ENCODE results near the gene XRCC2.
"Not testable (repeated sequence)": the region's sequence is repeated elsewhere in the genome, so short reads cannot be mapped to it uniquely, and the experiment has no call there.

XRCC2 gene

GRCh38 chr7:152628772-152629171, 47.2 kb downstream of the XRCC2 start:
- H4K91ac ChIP-seq (ENCODE audit: low read length); H3K9me3 ChIP-seq (ENCODE audit: control insufficient read depth, low read length); H2BK12ac ChIP-seq (ENCODE audit: low read length in 2 of 2); H3K27ac ChIP-seq (ENCODE audit: low read length, poor library complexity, severe bottlenecking); H3K18ac ChIP-seq (ENCODE audit: low read depth in 1 of 2, low read length in 2 of 2); DNase-seq; H2BK5ac ChIP-seq (ENCODE audit: low read depth, low read length, poor library complexity, severe bottlenecking); H3K4ac ChIP-seq (ENCODE audit: low read depth in 1 of 2, low read length in 2 of 2); H3K9ac ChIP-seq (ENCODE audit: low read length); H2AFZ ChIP-seq (ENCODE audit: low read depth, low read length); H3K4me2 ChIP-seq (ENCODE audit: low read length, poor library complexity, severe bottlenecking); H3K4me3 ChIP-seq (ENCODE audit: insufficient read depth in 1 of 2, low read depth in 1 of 2, low read length in 2 of 2); H3K36me3 ChIP-seq (ENCODE audit: control insufficient read depth in 1 of 2, insufficient read depth in 2 of 2, low read depth in 1 of 2, low read length in 2 of 2); H3K14ac ChIP-seq (ENCODE audit: low read length in 2 of 2); H3K79me1 ChIP-seq (replicated peaks; ENCODE audit: low read length, poor library complexity, severe bottlenecking); H4K8ac ChIP-seq (ENCODE audit: low read length); H2BK120ac ChIP-seq (ENCODE audit: low read depth, low read length); H2AK5ac ChIP-seq (ENCODE audit: low read length, severe bottlenecking); H3K23ac ChIP-seq (ENCODE audit: low read length in 2 of 2); H3K4me1 ChIP-seq (ENCODE audit: control insufficient read depth, insufficient read depth, low read depth, low read length); H2BK15ac ChIP-seq (ENCODE audit: low read depth, poor library complexity, severe bottlenecking); H3K27me3 ChIP-seq (ENCODE audit: control insufficient read depth in 1 of 2, insufficient read depth in 1 of 2, low read length in 2 of 2): not testable (repeated sequence)

DNA sequence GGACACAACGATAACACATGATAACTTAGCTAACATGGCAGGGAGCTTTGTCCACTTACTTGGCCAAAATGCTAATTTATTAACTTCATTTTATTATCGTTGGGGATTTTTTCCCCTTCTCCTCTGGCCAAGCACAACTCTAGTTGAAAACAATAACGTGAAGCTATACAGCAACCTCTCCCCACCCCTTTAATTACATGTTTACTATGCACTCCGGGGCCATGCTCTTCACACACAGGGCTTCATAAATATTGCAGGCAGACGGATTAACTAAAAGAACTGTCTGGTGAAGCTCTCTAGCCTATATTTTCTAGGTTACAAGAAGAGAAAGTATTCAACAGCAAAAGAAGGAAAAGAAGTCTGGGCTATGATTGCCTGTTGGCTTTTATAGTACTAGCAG, 51.7 kb downstream of the XRCC2 start:
- no peak for DNase-seq
- no peaks in the 10 kb centered on the region for H3K4me1 ChIP-seq (ENCODE audit: control insufficient read depth, insufficient read depth, low read depth, low read length)
- no peak overlapping the region for H2AFZ ChIP-seq (ENCODE audit: low read depth, low read length)
- H3K36me3 ChIP-seq (ENCODE audit: control insufficient read depth in 1 of 2, insufficient read depth in 2 of 2, low read depth in 1 of 2, low read length in 2 of 2): no peaks in the 10 kb centered on the region
- H2BK5ac ChIP-seq (ENCODE audit: low read depth, low read length, poor library complexity, severe bottlenecking): no peak overlapping the region
- no peak overlapping the region for H3K27ac ChIP-seq (ENCODE audit: low read length, poor library complexity, severe bottlenecking)
- no peaks in the 10 kb centered on the region for H3K9me3 ChIP-seq (ENCODE audit: control insufficient read depth, low read length)
- WGBS: 91% methylated on average over 4 of the region's 5 CpGs
- no peaks in the 10 kb centered on the region for H3K79me1 ChIP-seq (replicated peaks; ENCODE audit: low read length, poor library complexity, severe bottlenecking)
- no peak overlapping the region for H3K14ac ChIP-seq (ENCODE audit: low read length in 2 of 2)
- no peak overlapping the region for H4K91ac ChIP-seq (ENCODE audit: low read length)
- H2BK120ac ChIP-seq (ENCODE audit: low read depth, low read length): no peak overlapping the region
- H4K8ac ChIP-seq (ENCODE audit: low read length): no peak overlapping the region
- H2BK15ac ChIP-seq (ENCODE audit: low read depth, poor library complexity, severe bottlenecking): no peak overlapping the region
- no peak overlapping the region for H3K4ac ChIP-seq (ENCODE audit: low read depth in 1 of 2, low read length in 2 of 2)
- H3K4me3 ChIP-seq (ENCODE audit: insufficient read depth in 1 of 2, low read depth in 1 of 2, low read length in 2 of 2): no peak overlapping the region
- H2AK5ac ChIP-seq (ENCODE audit: low read length, severe bottlenecking): no peak overlapping the region
- H3K9ac ChIP-seq (ENCODE audit: low read length): no peak overlapping the region
- no peaks in the 10 kb centered on the region for H3K27me3 ChIP-seq (ENCODE audit: control insufficient read depth in 1 of 2, insufficient read depth in 1 of 2, low read length in 2 of 2)
- no peak overlapping the region for H3K18ac ChIP-seq (ENCODE audit: low read depth in 1 of 2, low read length in 2 of 2)
- H2BK12ac ChIP-seq (ENCODE audit: low read length in 2 of 2): no peak overlapping the region
- no peak overlapping the region for H3K4me2 ChIP-seq (ENCODE audit: low read length, poor library complexity, severe bottlenecking)
- H3K23ac ChIP-seq (ENCODE audit: low read length in 2 of 2): no peak overlapping the region

DNA sequence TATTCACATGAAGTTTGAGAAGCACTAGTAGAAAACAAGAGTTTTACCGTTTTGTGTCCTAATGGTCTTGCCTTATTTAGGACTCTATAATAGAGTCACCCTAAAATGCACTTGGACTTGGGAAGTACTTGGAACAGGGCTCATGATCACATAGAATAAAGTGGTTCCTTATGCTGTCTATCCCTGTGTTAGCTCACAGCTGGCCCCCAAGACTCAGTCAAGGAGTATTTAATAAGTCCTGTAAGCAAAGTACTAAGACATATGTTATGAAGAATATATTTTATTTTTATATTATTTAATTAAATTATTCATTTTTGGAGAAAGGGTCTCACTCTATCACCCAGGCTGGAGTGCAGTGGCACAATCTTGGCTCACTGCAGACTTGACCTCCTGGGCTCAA, 54.5 kb downstream of the XRCC2 start:
- no peaks in the 10 kb centered on the region for H3K27me3 ChIP-seq (ENCODE audit: control insufficient read depth in 1 of 2, insufficient read depth in 1 of 2, low read length in 2 of 2)
- H2AFZ ChIP-seq (ENCODE audit: low read depth, low read length): no peak overlapping the region
- no peak overlapping the region for H3K14ac ChIP-seq (ENCODE audit: low read length in 2 of 2)
- H4K91ac ChIP-seq (ENCODE audit: low read length): no peak overlapping the region
- H2AK5ac ChIP-seq (ENCODE audit: low read length, severe bottlenecking): no peak overlapping the region
- no peak for DNase-seq
- no peak overlapping the region for H3K4ac ChIP-seq (ENCODE audit: low read depth in 1 of 2, low read length in 2 of 2)
- H3K36me3 ChIP-seq (ENCODE audit: control insufficient read depth in 1 of 2, insufficient read depth in 2 of 2, low read depth in 1 of 2, low read length in 2 of 2): no peaks in the 10 kb centered on the region
- H2BK12ac ChIP-seq (ENCODE audit: low read length in 2 of 2): no peak overlapping the region
- no peak overlapping the region for H3K4me3 ChIP-seq (ENCODE audit: insufficient read depth in 1 of 2, low read depth in 1 of 2, low read length in 2 of 2)
- no peak overlapping the region for H3K4me2 ChIP-seq (ENCODE audit: low read length, poor library complexity, severe bottlenecking)
- H3K27ac ChIP-seq (ENCODE audit: low read length, poor library complexity, severe bottlenecking): no peak overlapping the region
- H3K23ac ChIP-seq (ENCODE audit: low read length in 2 of 2): no peak overlapping the region
- H3K18ac ChIP-seq (ENCODE audit: low read depth in 1 of 2, low read length in 2 of 2): no peak overlapping the region
- no peak overlapping the region for H2BK15ac ChIP-seq (ENCODE audit: low read depth, poor library complexity, severe bottlenecking)
- H3K79me1 ChIP-seq (replicated peaks; ENCODE audit: low read length, poor library complexity, severe bottlenecking): no peaks in the 10 kb centered on the region
- H2BK5ac ChIP-seq (ENCODE audit: low read depth, low read length, poor library complexity, severe bottlenecking): no peak overlapping the region
- H2BK120ac ChIP-seq (ENCODE audit: low read depth, low read length): no peak overlapping the region
- H3K9me3 ChIP-seq (ENCODE audit: control insufficient read depth, low read length): no peaks in the 10 kb centered on the region
- 90% methylated on average over 1 of the region's 1 CpG for WGBS
- no peak overlapping the region for H4K8ac ChIP-seq (ENCODE audit: low read length)
- no peak overlapping the region for H3K9ac ChIP-seq (ENCODE audit: low read length)
- no peaks in the 10 kb centered on the region for H3K4me1 ChIP-seq (ENCODE audit: control insufficient read depth, insufficient read depth, low read depth, low read length)

DNA sequence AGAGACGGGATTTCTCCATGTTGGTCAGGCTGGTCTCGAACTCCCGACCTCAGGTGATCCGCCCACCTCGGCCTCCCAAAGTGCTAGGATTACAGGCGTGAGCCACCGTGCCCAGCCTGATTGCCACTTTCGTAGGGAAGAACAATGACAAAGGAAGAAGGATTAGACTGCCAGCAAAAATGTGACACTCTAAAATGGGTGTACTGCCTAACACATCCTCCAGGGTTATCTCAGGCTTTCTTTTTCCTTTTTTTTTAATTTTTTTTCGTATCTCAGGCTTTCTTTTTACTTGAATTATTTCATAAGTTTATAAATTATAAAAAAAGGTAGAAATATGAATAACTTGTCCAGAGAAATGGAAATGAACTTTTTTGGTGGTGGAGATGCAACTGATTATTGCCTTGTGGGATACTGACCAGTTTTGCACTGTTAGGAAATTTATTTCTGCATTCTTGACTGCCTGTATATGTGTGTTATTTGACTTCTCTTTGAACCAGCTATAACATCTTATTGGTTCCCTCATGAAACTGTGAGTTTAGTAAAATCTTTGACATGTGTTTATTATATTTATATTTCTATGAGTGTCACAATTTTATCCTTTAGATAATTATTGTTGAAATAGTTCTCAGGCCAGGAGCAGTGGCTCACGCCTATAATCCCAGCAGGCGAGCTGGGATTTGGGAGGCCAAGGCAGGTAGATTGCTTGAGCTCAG, 56.8 kb downstream of the XRCC2 start:
- H4K8ac ChIP-seq (ENCODE audit: low read length): no peak overlapping the region
- H3K27ac ChIP-seq (ENCODE audit: low read length, poor library complexity, severe bottlenecking): no peak overlapping the region
- H3K4ac ChIP-seq (ENCODE audit: low read depth in 1 of 2, low read length in 2 of 2): no peak overlapping the region
- H2AK5ac ChIP-seq (ENCODE audit: low read length, severe bottlenecking): no peak overlapping the region
- H2BK12ac ChIP-seq (ENCODE audit: low read length in 2 of 2): no peak overlapping the region
- H3K14ac ChIP-seq (ENCODE audit: low read length in 2 of 2): no peak overlapping the region
- no peak overlapping the region for H3K9ac ChIP-seq (ENCODE audit: low read length)
- over 99% methylated on average over 10 of the region's 11 CpGs for WGBS
- H3K23ac ChIP-seq (ENCODE audit: low read length in 2 of 2): no peak overlapping the region
- no peak overlapping the region for H4K91ac ChIP-seq (ENCODE audit: low read length)
- no peak overlapping the region for H2AFZ ChIP-seq (ENCODE audit: low read depth, low read length)
- no peak overlapping the region for H3K4me3 ChIP-seq (ENCODE audit: insufficient read depth in 1 of 2, low read depth in 1 of 2, low read length in 2 of 2)
- H3K36me3 ChIP-seq (ENCODE audit: control insufficient read depth in 1 of 2, insufficient read depth in 2 of 2, low read depth in 1 of 2, low read length in 2 of 2): no peaks in the 10 kb centered on the region
- no peak overlapping the region for H2BK15ac ChIP-seq (ENCODE audit: low read depth, poor library complexity, severe bottlenecking)
- no peaks in the 10 kb centered on the region for H3K9me3 ChIP-seq (ENCODE audit: control insufficient read depth, low read length)
- peaks cover 3% of the 10 kb centered on the region for H3K4me1 ChIP-seq (ENCODE audit: control insufficient read depth, insufficient read depth, low read depth, low read length)
- no peaks in the 10 kb centered on the region for H3K79me1 ChIP-seq (replicated peaks; ENCODE audit: low read length, poor library complexity, severe bottlenecking)
- H3K18ac ChIP-seq (ENCODE audit: low read depth in 1 of 2, low read length in 2 of 2): no peak overlapping the region
- no peak for DNase-seq
- H2BK5ac ChIP-seq (ENCODE audit: low read depth, low read length, poor library complexity, severe bottlenecking): no peak overlapping the region
- H3K4me2 ChIP-seq (ENCODE audit: low read length, poor library complexity, severe bottlenecking): no peak overlapping the region
- H3K27me3 ChIP-seq (ENCODE audit: control insufficient read depth in 1 of 2, insufficient read depth in 1 of 2, low read length in 2 of 2): no peaks in the 10 kb centered on the region
- H2BK120ac ChIP-seq (ENCODE audit: low read depth, low read length): no peak overlapping the region
